GM12865 (cell line): ENCODE data around the gene NCAM1.

Source experiments
- DNase-seq: peaks from one replicate; pipeline ENCODE4 v3.0.0; 2010; ENCODE audit warnings: low read depth
- H3K4me3 ChIP-seq: 2 replicates; pipeline ENCODE4 v1.5.1; 2011; ENCODE audit warnings: mild to moderate bottlenecking, low read depth, low read length, control low read depth
- TF ChIP-seq, protein P1 (sequence below): IDR thresholded peaks from 2 replicates; pipeline ENCODE4 v1.5.1; 2011; ENCODE audit warnings: low read length, control low read depth, low read depth, inconsistent platforms; ENCODE audit not compliant: insufficient read depth; ENCODE audit errors: missing control alignments

NCAM1 gene

DNA sequence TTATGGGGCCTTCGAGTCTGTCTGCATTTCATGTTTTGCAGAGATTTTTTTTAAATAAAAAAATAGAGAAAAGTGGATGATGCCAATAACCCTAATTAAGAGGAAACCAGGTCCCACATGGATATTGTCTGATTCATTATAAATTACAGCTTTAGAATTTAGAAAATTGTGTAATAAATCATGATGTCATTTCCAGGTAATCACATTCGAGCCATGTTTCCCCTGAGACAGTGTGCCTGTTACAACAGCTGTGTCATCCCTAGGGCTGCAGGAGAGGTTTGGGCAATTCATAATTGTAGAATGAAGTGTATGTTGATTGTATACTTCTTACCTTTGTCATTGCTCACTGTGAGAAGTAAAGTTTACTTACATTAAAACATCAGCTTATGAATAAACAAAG is 38.3 kb downstream of the NCAM1 start:
- TF ChIP-seq, protein P1, sequence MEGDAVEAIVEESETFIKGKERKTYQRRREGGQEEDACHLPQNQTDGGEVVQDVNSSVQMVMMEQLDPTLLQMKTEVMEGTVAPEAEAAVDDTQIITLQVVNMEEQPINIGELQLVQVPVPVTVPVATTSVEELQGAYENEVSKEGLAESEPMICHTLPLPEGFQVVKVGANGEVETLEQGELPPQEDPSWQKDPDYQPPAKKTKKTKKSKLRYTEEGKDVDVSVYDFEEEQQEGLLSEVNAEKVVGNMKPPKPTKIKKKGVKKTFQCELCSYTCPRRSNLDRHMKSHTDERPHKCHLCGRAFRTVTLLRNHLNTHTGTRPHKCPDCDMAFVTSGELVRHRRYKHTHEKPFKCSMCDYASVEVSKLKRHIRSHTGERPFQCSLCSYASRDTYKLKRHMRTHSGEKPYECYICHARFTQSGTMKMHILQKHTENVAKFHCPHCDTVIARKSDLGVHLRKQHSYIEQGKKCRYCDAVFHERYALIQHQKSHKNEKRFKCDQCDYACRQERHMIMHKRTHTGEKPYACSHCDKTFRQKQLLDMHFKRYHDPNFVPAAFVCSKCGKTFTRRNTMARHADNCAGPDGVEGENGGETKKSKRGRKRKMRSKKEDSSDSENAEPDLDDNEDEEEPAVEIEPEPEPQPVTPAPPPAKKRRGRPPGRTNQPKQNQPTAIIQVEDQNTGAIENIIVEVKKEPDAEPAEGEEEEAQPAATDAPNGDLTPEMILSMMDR: no peak
- no peak for DNase-seq
- no peak overlapping the region for H3K4me3 ChIP-seq

DNA sequence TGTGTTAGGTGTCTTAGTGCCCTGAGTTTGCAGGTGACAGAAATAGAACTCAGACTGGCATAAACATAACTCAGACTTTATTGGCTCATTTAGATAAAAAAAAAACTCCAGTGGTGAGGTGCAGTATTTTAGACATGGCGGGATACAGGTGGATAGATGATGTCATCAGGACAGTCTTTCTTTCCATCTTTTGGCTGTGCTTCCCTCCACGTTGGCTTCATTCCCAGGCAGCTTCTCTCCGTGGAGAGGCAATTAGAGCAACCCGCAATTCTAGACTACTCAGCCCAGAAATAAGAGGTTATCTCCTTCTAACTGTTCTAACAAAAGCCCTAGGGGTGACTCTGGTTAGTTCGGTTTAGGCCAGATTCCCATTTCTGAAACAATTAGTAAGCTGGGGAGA is 40.5 kb downstream of the NCAM1 start:
- TF ChIP-seq, protein P1: no peak
- DNase-seq: no peak

DNA sequence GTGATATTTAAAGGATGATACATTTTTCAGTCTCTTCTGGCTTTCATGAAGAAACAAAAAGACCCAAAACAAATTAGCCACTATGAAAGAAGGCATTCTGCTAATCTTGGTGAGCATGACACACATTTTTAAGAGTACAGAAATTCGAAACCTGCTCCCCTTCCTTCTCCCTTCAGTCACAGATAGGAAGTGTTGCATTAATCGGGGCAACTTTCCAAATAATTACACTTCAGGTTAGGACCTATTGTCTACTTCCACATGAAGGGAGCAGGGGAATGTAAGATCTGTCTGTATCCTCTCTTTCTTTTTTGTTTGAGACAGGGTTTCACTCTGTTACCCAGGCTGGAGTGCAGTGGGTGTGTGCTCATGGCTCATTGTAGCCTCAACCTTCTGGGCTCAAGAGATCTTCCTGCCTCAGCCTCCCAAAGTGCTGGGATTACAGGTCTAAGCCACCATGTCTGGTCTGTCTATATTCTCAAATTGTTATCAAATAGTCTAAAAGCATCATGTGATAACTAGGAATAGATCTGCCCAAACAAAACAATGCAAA is 45.8 kb downstream of the NCAM1 start:
- TF ChIP-seq, protein P1: no peak
- DNase-seq: no peak

More for the DNA sequence above, 40.5 kb downstream of the NCAM1 start:
- no peak overlapping the region for H3K4me3 ChIP-seq

DNA sequence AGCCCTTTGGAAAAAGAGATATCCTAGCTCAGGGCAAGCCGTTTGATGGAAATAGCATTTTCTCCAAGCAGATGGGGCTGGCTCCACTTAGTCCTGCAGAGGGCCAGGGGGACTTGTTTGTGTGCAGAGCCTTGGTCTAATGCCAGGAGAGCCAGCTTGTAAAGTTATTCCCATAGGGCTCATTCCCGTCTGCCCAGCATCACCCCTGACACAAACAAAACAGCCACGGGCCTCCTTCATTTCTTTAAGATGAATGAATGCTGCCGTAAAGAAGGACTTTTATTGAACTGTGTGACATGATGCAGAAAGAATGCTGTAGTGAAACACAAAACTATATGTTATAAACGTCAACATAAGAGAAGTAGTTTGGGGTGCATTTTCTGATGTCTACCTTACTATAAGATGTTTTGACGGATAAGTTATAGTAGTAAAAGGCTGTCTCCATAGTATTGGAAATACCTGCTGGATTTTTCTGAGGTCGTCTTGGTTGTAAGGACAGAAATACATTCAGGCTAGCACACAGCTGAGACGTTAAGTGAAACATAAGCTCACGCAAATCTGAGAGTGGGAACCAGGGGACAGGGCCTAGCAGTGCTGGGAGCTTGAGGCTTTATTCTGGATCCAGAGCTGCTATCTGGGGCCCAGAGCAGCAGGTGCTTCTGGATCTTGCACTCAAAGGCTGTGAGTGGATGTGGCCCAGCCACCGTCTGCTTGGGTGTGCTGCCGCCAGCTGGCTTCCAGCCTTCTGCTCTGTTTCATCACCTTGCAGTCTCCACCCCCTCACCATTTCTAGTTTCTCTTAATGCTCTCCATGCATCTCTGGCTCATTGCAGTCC is 53.3 kb downstream of the NCAM1 start:
- TF ChIP-seq, protein P1: no peak
- peak; percentile 1 for DNase-seq
- H3K4me3 ChIP-seq: no peak overlapping the region

More for the DNA sequence above, 45.8 kb downstream of the NCAM1 start:
- H3K4me3 ChIP-seq: no peak overlapping the region

DNA sequence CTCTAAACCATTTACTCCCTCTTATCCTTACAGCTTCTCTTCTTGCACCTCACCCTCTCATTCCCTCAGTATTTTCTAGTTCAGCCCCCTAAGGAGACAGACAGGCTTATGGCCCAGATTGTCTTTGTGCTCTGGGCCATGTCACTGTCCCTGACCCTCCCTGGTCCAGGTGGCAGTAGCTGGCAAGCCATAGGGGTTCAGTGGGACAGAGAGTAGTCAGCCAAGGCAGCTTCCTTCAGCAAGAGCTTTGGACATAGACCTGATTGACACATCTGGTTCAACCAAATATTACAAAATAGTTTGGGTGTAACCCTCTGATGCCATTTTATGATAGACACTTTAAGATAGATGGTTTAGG is 53.9 kb downstream of the NCAM1 start:
- H3K4me3 ChIP-seq: no peak overlapping the region
- TF ChIP-seq, protein P1: no peak
- DNase-seq: no peak

DNA sequence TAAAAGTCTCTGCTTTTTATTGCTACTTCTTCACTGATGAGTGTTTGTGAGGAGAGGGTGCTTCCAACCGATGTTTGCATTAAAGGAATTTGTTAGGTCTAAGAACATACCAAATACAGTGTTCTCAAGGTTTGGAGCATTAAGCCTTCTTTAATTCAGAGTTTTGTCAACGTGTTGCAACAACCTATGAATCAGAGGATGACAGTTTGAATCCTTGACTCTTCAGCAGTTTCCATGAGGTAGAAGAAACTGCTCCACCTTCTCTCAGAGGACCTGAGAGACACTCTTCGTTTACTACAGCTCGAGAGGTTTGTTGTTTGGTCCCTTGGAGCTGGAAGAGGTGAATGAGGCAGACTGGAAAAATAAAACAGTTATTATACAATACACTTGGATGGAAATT is 55.7 kb downstream of the NCAM1 start:
- TF ChIP-seq, protein P1: no peak
- no peak for DNase-seq
- H3K4me3 ChIP-seq: no peak overlapping the region
